H1 (cell line): ENCODE results near the gene ALG9.

Source experiments
- ATF3 ChIP-seq: IDR thresholded peaks from 2 replicates; pipeline ENCODE4 v1.6.1; 2011; ENCODE audit warnings: low read depth, mild to moderate bottlenecking, low read length; ENCODE audit not compliant: insufficient read depth
- CTCF ChIP-seq, 3 experiments: IDR thresholded peaks; 1 replicate in 2 of 3; 2 replicates in 1 of 3; pipeline versions ENCODE4 v1.5.1 to v1.6.1; 2011; ENCODE audit warnings: low read length in 3 of 3, mild to moderate bottlenecking in 3 of 3, inconsistent platforms in 2 of 3, low read depth in 1 of 3, moderate library complexity in 1 of 3; ENCODE audit not compliant: insufficient read depth in 1 of 3; ENCODE audit errors: control extremely low read depth in 1 of 3
- MAX ChIP-seq: IDR thresholded peaks from 2 replicates; pipeline ENCODE4 v1.6.1; 2012; ENCODE audit warnings: inconsistent platforms
- POLR2AphosphoS5 ChIP-seq: IDR thresholded peaks from 2 replicates; pipeline ENCODE4 v1.6.1; 2011; ENCODE audit warnings: low read depth, low read length
- RFX5 ChIP-seq: IDR thresholded peaks from 2 replicates; pipeline ENCODE4 v1.6.1; 2011; ENCODE audit warnings: low read depth, low read length, improper control_type of control experiment, borderline replicate concordance
- SRF ChIP-seq: IDR thresholded peaks from 2 replicates; pipeline ENCODE4 v1.6.1; 2011; ENCODE audit warnings: mild to moderate bottlenecking, low read depth, low read length, moderate library complexity
- TEAD4 ChIP-seq: IDR thresholded peaks from 2 replicates; pipeline ENCODE4 v1.6.1; 2012; ENCODE audit warnings: low read depth, low read length, inconsistent platforms, mixed read lengths

- TF ChIP-seq ATF3 (no peak), POLR2AphosphoS5 (no peak), TEAD4 (no peak), CTCF (IDR thresholded peaks at IDR 0.05; ENCODE audit: control extremely low read depth in 1 of 3, insufficient read depth in 1 of 3, low read depth in 1 of 3, low read length in 3 of 3) (no peak), MAX (no peak), RFX5 (no peak), SRF (no peak)
Observed at GRCh38 chr11:111793863-111794262, 77.5 kb downstream of the ALG9 start.
